ENCODE measurements around the gene PDE10A.

DNA sequence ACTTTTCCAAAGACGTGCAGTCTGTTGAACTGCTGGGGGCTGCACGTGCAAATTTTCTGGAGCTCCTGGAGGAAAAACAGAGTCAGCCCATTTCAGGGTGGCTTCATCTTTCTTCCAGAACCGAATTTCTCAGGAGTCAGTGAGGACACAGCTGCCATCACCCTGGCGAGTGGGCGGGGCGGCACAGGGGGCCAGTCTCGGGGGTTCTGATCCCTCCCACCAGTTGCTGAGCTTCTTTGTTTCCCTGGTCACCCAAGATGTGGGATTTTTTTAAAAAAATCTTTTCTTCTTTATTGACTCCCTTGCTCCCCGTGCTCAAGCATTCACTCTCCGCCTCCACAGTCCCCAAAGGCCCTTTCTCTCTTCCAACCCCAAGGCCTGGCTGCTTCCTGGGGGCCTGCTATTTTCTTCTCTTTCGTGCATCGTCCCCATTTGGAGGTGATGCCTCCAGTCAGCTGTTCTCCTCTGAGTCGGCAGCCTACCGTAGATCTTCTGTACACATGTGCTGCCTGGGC lies 362.6 kb downstream of the PDE10A start:
- TF ChIP-seq, protein P1, sequence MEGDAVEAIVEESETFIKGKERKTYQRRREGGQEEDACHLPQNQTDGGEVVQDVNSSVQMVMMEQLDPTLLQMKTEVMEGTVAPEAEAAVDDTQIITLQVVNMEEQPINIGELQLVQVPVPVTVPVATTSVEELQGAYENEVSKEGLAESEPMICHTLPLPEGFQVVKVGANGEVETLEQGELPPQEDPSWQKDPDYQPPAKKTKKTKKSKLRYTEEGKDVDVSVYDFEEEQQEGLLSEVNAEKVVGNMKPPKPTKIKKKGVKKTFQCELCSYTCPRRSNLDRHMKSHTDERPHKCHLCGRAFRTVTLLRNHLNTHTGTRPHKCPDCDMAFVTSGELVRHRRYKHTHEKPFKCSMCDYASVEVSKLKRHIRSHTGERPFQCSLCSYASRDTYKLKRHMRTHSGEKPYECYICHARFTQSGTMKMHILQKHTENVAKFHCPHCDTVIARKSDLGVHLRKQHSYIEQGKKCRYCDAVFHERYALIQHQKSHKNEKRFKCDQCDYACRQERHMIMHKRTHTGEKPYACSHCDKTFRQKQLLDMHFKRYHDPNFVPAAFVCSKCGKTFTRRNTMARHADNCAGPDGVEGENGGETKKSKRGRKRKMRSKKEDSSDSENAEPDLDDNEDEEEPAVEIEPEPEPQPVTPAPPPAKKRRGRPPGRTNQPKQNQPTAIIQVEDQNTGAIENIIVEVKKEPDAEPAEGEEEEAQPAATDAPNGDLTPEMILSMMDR (conservative IDR thresholded peaks at IDR 0.05 in 1 of 2, IDR thresholded peaks at IDR 0.05 in 1 of 2; ENCODE audit: extremely low read depth in 1 of 2, insufficient read depth in 1 of 2, low read depth in 1 of 2, low read length in 2 of 2): no peak
- TF ChIP-seq EZH2 (IDR thresholded peaks at IDR 0.05; ENCODE audit: borderline replicate concordance, low read length): no peak
